ENCODE measurements around the gene TICRR.

Gene TICRR

DNA sequence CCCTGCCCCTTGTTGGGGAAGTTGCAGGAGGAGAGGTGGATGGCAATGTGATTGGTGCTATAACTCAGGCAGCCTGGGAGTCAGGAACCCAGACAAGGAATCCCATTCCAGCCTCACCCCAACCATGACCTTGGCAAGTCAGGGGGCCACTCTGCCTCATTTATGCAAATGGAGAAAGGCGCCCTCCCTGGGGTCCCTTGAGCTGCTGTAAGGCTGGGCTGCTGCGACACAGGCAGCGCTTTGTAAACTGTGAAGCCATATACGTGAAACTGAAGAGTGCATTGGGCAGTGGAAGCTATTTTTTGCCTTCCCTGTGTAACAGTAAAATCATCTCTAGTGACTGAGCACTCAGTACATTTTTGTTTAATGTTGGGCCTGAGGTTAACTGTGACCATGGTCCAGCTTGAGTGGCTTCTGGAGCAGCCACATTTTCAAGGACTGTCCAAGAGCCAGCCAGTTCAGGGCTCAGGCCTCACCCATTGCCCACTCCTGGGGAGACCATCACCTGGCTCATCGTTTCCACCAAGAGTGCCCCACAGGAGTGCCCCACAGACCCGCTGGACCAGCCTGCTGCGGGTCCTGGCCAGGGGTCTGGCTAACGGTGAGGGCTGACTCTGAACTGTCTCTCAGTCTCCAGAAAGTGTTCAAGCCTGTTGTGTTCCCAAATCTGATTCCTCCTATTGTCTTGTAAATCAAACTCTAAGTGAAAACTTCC, 52.1 kb downstream of the TICRR start:
- in situ Hi-C loops (cut with MboI; ENCODE audit: low sequenced_read_pairs, unreplicated experiment) = no loop called here
- TF ChIP-seq, protein P1, sequence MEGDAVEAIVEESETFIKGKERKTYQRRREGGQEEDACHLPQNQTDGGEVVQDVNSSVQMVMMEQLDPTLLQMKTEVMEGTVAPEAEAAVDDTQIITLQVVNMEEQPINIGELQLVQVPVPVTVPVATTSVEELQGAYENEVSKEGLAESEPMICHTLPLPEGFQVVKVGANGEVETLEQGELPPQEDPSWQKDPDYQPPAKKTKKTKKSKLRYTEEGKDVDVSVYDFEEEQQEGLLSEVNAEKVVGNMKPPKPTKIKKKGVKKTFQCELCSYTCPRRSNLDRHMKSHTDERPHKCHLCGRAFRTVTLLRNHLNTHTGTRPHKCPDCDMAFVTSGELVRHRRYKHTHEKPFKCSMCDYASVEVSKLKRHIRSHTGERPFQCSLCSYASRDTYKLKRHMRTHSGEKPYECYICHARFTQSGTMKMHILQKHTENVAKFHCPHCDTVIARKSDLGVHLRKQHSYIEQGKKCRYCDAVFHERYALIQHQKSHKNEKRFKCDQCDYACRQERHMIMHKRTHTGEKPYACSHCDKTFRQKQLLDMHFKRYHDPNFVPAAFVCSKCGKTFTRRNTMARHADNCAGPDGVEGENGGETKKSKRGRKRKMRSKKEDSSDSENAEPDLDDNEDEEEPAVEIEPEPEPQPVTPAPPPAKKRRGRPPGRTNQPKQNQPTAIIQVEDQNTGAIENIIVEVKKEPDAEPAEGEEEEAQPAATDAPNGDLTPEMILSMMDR (IDR thresholded peaks at IDR 0.05; ENCODE audit: borderline replicate concordance, control extremely low read depth, extremely low read depth, insufficient read depth, missing control alignments) = no peak
- peak; percentile 19 for DNase-seq (ENCODE audit: low spot score)

DNA sequence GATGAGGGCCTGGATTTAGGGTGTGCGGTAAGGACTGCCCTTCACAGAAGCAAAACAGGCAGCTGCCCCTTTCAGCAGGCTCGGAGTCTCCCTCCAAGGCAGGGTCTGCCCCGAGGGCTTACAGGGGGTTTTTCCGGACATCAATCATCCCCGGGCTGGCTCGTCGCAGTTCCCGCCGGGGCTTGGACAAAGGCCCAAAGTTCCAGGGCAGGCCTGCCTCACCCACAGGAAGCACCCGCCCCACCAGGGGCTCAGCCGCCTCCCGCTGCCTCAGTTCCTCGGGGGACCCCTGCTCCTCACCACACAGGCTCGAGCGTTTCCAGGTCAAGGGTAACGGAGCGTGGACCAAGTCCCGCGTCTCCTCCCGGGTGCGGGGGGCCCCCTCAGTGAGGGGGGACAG, 53.0 kb downstream of the TICRR start:
- TF ChIP-seq, protein P1 (IDR thresholded peaks at IDR 0.05; ENCODE audit: borderline replicate concordance, control extremely low read depth, extremely low read depth, insufficient read depth, missing control alignments) = no peak
- DNase-seq (ENCODE audit: low spot score) = no peak
- in situ Hi-C loops (cut with MboI; ENCODE audit: low sequenced_read_pairs, unreplicated experiment) = no loop called here

DNA sequence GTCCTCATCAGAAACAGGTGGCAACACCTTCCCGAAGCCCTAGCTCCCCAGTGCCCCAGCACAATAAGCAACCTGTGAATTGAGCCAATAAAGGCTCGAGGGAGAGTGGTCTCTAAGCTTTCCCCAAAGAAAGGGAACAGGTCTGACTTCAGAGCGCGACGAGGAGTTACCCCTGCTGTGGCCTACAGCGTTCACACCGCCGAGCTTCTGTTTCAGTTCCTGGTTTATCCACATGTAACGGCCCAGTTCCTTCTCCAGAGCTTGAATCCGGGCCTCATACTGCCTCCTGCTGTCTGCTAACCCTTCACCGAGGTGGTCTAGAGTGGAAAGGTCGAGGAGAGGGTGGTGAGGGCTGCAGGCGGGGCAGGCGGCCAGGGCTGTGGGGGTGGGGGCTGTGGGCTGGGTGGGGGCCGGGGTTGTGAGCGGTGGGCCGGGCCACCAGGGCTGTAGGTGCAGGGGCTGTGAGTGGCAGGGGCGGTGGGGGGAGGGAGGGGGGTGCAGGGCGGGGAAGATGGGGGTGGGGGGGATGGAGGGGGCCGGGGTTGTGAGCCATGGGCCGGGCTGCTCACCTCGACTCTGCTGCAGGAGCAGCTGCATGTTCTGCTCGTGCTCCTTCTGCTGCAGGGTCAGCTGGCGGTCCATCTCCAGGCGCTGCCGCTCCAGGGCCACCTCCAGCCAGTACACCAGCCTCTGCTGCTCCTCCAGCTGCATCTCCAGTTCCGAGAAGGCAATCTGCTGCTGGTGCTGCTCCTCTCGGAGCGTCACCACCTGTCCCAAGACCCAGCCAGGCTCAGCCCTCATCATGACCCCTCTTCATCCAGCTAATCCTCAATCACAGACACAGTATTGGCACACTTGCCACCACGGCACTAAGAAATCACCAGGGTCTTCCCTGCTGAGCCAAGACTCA, 53.8 kb downstream of the TICRR start:
- in situ Hi-C loops (cut with MboI; ENCODE audit: low sequenced_read_pairs, unreplicated experiment) = no loop called here
- DNase-seq (ENCODE audit: low spot score) = peak; percentile 24
- TF ChIP-seq, protein P1 (IDR thresholded peaks at IDR 0.05; ENCODE audit: borderline replicate concordance, control extremely low read depth, extremely low read depth, insufficient read depth, missing control alignments) = no peak

DNA sequence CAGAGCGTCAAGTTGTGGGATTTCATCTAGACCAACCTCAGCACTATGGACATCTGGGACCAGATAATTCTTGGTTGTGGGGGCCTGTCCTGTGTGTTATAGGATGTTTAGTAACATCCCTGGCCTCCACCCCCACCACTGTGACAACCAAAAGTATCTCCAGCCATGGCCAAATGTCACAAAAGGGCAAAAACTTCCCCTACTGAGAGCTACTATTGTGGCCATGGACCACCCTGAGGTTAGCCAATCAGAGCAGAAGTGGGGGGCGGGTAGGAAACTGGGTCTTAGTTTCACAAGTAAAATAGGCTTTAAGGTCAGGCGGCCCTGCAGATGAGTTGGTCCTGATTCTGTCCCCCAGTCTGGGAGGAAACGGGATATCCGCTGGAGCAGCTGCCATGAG, 54.6 kb downstream of the TICRR start:
- DNase-seq (ENCODE audit: low spot score) = peak; percentile 34
- TF ChIP-seq, protein P1 (IDR thresholded peaks at IDR 0.05; ENCODE audit: borderline replicate concordance, control extremely low read depth, extremely low read depth, insufficient read depth, missing control alignments) = no peak
- in situ Hi-C loops (cut with MboI; ENCODE audit: low sequenced_read_pairs, unreplicated experiment) = no loop called here

DNA sequence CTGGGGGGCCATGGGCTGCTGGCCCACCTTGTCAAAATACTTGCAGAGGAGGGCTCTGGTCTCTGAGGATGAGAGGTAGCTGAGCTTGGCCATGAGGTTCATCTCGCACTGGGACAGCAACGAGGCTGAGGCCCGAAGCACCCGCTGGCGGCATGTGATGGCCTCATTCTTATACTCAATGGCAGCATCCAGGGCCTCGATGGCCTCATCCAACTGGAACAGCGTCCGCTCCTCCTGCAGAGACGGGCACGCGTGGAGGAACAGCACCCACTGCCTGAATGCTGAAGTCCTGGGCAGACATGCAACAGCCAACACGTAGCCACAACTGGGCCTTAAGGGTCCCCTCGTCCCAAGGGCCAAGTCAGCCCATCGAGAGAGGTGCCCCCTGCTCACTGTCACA, 55.0 kb downstream of the TICRR start:
- no peak for DNase-seq (ENCODE audit: low spot score)
- in situ Hi-C loops (cut with MboI; ENCODE audit: low sequenced_read_pairs, unreplicated experiment) = no loop called here
- TF ChIP-seq, protein P1 (IDR thresholded peaks at IDR 0.05; ENCODE audit: borderline replicate concordance, control extremely low read depth, extremely low read depth, insufficient read depth, missing control alignments) = no peak

DNA sequence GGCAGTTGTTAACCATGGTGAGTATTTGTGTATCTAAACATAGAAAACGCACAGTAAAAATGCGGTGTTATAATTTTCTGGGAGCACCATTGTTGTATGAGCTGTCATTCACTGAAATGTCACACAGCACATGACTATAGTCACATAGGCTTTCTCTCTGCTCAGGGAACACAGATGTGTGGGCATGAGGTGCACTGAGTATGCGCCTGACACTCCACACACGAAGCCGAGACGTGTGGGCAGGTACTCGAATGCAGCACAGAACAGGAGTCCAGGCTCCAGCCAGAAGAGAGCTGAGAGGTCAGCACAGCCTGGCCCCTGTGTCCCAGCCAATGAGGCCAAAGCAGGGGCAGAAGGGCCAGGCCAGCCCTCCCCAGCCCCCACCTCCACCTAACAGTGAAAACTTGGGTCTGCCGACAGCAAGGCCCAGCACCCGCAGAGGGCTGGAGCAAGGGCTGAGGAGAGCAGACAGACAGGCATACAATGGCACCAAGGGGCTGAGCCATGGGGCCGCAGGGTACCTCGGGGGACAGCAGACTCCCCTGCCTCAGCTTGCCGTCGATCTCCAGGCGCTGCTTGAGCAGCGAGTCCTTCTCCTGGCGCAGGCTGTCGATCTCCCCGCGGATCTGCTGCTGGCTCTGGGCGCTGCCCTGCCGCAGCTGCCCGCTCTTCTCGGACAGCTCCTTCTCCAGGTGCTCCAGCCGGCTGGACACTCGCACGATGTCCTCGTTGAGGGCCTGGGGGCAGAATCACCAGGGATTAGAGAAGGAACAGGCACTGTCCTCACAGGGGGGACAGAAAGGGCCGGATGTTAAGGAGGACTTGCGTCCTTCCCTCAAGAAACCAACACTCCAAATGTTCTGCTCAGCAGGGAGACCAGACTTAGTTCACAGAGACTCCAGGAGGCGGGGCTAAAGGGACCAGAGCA, 56.0 kb downstream of the TICRR start:
- TF ChIP-seq, protein P1 (IDR thresholded peaks at IDR 0.05; ENCODE audit: borderline replicate concordance, control extremely low read depth, extremely low read depth, insufficient read depth, missing control alignments) = no peak
- peak; percentile 21 for DNase-seq (ENCODE audit: low spot score)
- in situ Hi-C loops (cut with MboI; ENCODE audit: low sequenced_read_pairs, unreplicated experiment) = no loop called here

All from GM13976 (cell line).